ENCODE data around the gene IGSF3.
"Not testable (repeated sequence)": the region's sequence is repeated elsewhere in the genome, so short reads cannot be mapped to it uniquely, and the experiment has no call there.

IGSF3 gene

GRCh38 chr1:116607463-116607862 lies 60.1 kb downstream of the IGSF3 start:
- H3K27ac ChIP-seq; H2AFZ ChIP-seq (ENCODE audit: low read depth); H3K36me3 ChIP-seq (ENCODE audit: insufficient read depth); H3K79me2 ChIP-seq (ENCODE audit: insufficient read depth, low read depth); H3K4me2 ChIP-seq; H3K9ac ChIP-seq; H3K4me3 ChIP-seq (IDR thresholded peaks at IDR 0.05; ENCODE audit: insufficient read depth, low read depth, low read length); H3K27me3 ChIP-seq (ENCODE audit: insufficient read depth, low read depth); H3K4me1 ChIP-seq (ENCODE audit: low read depth, poor library complexity, severe bottlenecking); H4K20me1 ChIP-seq (ENCODE audit: insufficient read depth): not testable (repeated sequence)

- H3K4me2 ChIP-seq; H4K20me1 ChIP-seq (ENCODE audit: insufficient read depth); H3K36me3 ChIP-seq (ENCODE audit: insufficient read depth); H3K4me3 ChIP-seq (IDR thresholded peaks at IDR 0.05; ENCODE audit: insufficient read depth, low read depth, low read length); H3K27ac ChIP-seq; H3K9ac ChIP-seq; H3K27me3 ChIP-seq (ENCODE audit: insufficient read depth, low read depth); H3K79me2 ChIP-seq (ENCODE audit: insufficient read depth, low read depth); H2AFZ ChIP-seq (ENCODE audit: low read depth); H3K4me1 ChIP-seq (ENCODE audit: low read depth, poor library complexity, severe bottlenecking): not testable (repeated sequence)
These were observed 61.5 kb downstream of the IGSF3 start for GRCh38 chr1:116606067-116606466.

GRCh38 chr1:116605315-116605714 lies 62.2 kb downstream of the IGSF3 start:
- H3K36me3 ChIP-seq (ENCODE audit: insufficient read depth): no peaks in the 10 kb centered on the region
- no peaks in the 10 kb centered on the region for H3K79me2 ChIP-seq (ENCODE audit: insufficient read depth, low read depth)
- H3K9ac ChIP-seq: no peak overlapping the region
- H3K4me3 ChIP-seq (IDR thresholded peaks at IDR 0.05; ENCODE audit: insufficient read depth, low read depth, low read length): no peak overlapping the region
- H3K27me3 ChIP-seq (ENCODE audit: insufficient read depth, low read depth): no peaks in the 10 kb centered on the region
- no peaks in the 10 kb centered on the region for H4K20me1 ChIP-seq (ENCODE audit: insufficient read depth)
- no peak for TF ChIP-seq CTCF (conservative IDR thresholded peaks at IDR 0.05; ENCODE audit: low read depth, low read length)
- H3K4me2 ChIP-seq: no peak overlapping the region
- H3K27ac ChIP-seq: no peak overlapping the region
- H2AFZ ChIP-seq (ENCODE audit: low read depth): no peak overlapping the region
- no peaks in the 10 kb centered on the region for H3K4me1 ChIP-seq (ENCODE audit: low read depth, poor library complexity, severe bottlenecking)

- H4K20me1 ChIP-seq (ENCODE audit: insufficient read depth); H3K36me3 ChIP-seq (ENCODE audit: insufficient read depth); H2AFZ ChIP-seq (ENCODE audit: low read depth); H3K4me2 ChIP-seq; H3K4me1 ChIP-seq (ENCODE audit: low read depth, poor library complexity, severe bottlenecking); H3K27me3 ChIP-seq (ENCODE audit: insufficient read depth, low read depth); H3K79me2 ChIP-seq (ENCODE audit: insufficient read depth, low read depth); H3K27ac ChIP-seq; H3K4me3 ChIP-seq (IDR thresholded peaks at IDR 0.05; ENCODE audit: insufficient read depth, low read depth, low read length); H3K9ac ChIP-seq: not testable (repeated sequence)
These were observed 63.1 kb downstream of the IGSF3 start for GRCh38 chr1:116604408-116604807.

GRCh38 chr1:116603646-116604045 lies 63.9 kb downstream of the IGSF3 start:
- not testable (repeated sequence) for H3K27ac ChIP-seq; H3K4me1 ChIP-seq (ENCODE audit: low read depth, poor library complexity, severe bottlenecking); H3K79me2 ChIP-seq (ENCODE audit: insufficient read depth, low read depth); H3K4me3 ChIP-seq (IDR thresholded peaks at IDR 0.05; ENCODE audit: insufficient read depth, low read depth, low read length); H3K36me3 ChIP-seq (ENCODE audit: insufficient read depth); H4K20me1 ChIP-seq (ENCODE audit: insufficient read depth); H2AFZ ChIP-seq (ENCODE audit: low read depth); H3K27me3 ChIP-seq (ENCODE audit: insufficient read depth, low read depth); H3K4me2 ChIP-seq; H3K9ac ChIP-seq

- not testable (repeated sequence) for H3K36me3 ChIP-seq (ENCODE audit: insufficient read depth); H3K4me3 ChIP-seq (IDR thresholded peaks at IDR 0.05; ENCODE audit: insufficient read depth, low read depth, low read length); H2AFZ ChIP-seq (ENCODE audit: low read depth); H3K9ac ChIP-seq; H3K4me2 ChIP-seq; H4K20me1 ChIP-seq (ENCODE audit: insufficient read depth); H3K79me2 ChIP-seq (ENCODE audit: insufficient read depth, low read depth); H3K27ac ChIP-seq; H3K4me1 ChIP-seq (ENCODE audit: low read depth, poor library complexity, severe bottlenecking); H3K27me3 ChIP-seq (ENCODE audit: insufficient read depth, low read depth)
These were observed 68.2 kb downstream of the IGSF3 start for GRCh38 chr1:116599369-116599768.

- H3K27ac ChIP-seq; H3K4me2 ChIP-seq; H3K9ac ChIP-seq; H3K79me2 ChIP-seq (ENCODE audit: insufficient read depth, low read depth); H3K36me3 ChIP-seq (ENCODE audit: insufficient read depth); H2AFZ ChIP-seq (ENCODE audit: low read depth); H3K27me3 ChIP-seq (ENCODE audit: insufficient read depth, low read depth); H3K4me3 ChIP-seq (IDR thresholded peaks at IDR 0.05; ENCODE audit: insufficient read depth, low read depth, low read length); H3K4me1 ChIP-seq (ENCODE audit: low read depth, poor library complexity, severe bottlenecking); H4K20me1 ChIP-seq (ENCODE audit: insufficient read depth): not testable (repeated sequence)
These were observed 69.0 kb downstream of the IGSF3 start for GRCh38 chr1:116598420-116599036.

GRCh38 chr1:116597388-116597787 lies 70.1 kb downstream of the IGSF3 start:
- H3K4me2 ChIP-seq; H2AFZ ChIP-seq (ENCODE audit: low read depth); H3K9ac ChIP-seq: not testable (repeated sequence)

GRCh38 chr1:116596742-116597307 lies 70.7 kb downstream of the IGSF3 start:
- H3K79me2 ChIP-seq (ENCODE audit: insufficient read depth, low read depth); H3K4me1 ChIP-seq (ENCODE audit: low read depth, poor library complexity, severe bottlenecking); H2AFZ ChIP-seq (ENCODE audit: low read depth); H4K20me1 ChIP-seq (ENCODE audit: insufficient read depth); H3K27me3 ChIP-seq (ENCODE audit: insufficient read depth, low read depth); H3K4me2 ChIP-seq; H3K27ac ChIP-seq; H3K9ac ChIP-seq; H3K36me3 ChIP-seq (ENCODE audit: insufficient read depth); H3K4me3 ChIP-seq (IDR thresholded peaks at IDR 0.05; ENCODE audit: insufficient read depth, low read depth, low read length): not testable (repeated sequence)

More at GRCh38 chr1:116597388-116597787, 70.1 kb downstream of the IGSF3 start:
- not testable (repeated sequence) for H3K36me3 ChIP-seq (ENCODE audit: insufficient read depth); H3K79me2 ChIP-seq (ENCODE audit: insufficient read depth, low read depth); H4K20me1 ChIP-seq (ENCODE audit: insufficient read depth); H3K27ac ChIP-seq; H3K27me3 ChIP-seq (ENCODE audit: insufficient read depth, low read depth); H3K4me3 ChIP-seq (IDR thresholded peaks at IDR 0.05; ENCODE audit: insufficient read depth, low read depth, low read length); H3K4me1 ChIP-seq (ENCODE audit: low read depth, poor library complexity, severe bottlenecking)

Measured in KMS-11 (cell line).